HG02973 (cell line): ENCODE measurements around the gene SNAPC4.

ENCODE experiments used
- ATAC-seq: cut with Tn5 transposase; IDR thresholded peaks from one replicate; pipeline ENCODE4 v1.9.1; 2021; ENCODE audit warnings: moderate library complexity; ENCODE audit not compliant: unreplicated experiment

Gene SNAPC4

DNA sequence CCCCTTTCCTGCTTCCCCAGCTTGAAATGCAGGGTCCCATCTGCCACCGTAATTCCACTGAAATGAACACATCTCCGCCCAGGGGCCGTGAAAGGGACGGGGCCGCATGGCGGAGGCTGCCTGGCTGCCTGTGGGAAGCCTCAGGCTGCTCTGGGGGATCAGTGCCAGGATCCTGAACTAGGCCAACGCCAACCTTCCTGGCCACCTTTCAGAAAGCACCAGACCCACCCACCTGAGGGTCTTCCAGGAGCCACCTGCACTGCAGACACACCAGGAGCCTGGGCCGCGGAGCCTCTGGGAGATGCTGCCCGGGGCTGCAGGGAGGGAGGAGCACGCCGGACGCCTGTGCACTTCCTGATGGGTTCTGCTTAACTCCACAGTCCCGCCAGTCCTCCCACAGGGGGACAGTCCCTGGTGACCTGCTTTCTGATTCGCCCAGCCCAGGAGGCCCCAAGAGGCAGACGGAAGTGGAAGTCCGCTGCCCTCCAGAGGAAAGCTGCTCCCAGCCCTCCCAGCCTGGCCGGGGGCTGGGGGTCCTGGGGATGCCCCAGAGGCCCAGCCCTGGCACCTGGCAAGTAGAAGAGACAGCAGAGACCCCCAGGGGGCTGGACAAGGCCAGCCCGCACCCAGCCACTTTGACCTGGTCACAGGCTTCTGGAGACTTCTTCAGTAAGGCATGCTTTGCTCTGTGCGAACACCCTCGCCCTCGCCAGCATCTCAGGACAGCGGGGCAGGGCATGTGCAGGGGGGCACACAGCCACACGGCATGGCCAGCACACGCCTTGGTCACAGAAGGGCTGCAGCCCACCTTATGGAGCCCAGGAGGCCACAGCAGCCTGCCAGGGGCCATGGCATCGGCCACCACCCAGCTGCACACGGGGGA lies 26.4 kb downstream of the SNAPC4 start, which contains the start of gene CARD9:
CARD9 (minus strand) TSS at position 370 of the 883 bp plus-strand sequence. CDS start 1,591 bp downstream, outside the sequence.
- no peak for ATAC-seq

DNA sequence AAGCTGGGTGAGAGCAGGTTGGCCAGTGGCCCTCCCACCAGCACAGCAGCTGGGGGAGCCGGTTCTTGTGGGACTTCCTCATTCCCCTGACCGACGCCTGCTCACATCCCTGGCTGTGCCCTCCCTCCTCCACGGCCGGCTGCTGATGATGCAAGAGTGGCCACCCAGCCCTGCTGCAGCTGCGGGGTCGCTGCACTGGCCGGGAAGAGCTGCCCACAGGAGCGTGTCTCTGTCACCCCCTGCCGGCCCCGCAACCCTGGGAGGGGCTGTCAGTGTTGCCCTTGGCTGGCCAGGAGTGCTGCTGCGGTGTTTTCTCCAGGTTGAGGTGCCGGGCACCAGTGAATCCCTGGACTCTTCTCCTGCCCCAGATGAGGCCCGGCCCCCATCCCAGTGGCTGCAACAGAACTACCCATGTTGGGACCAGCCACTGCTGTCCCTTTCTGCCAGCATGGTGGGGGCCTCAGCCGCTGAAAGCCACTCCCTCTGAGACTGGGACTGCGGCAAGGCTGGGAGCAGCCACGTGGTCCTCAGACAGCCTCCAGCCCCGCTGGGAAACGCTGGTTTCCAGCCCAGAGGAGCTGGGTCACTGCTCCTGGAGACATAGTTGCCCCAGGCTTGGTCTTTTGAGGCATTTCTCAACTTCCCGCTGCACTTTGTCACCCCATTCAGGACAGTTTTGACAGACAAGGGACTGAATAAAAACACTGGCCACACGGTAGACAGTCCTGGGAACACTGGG lies 27.2 kb downstream of the SNAPC4 start:
- ATAC-seq, result no peak

DNA sequence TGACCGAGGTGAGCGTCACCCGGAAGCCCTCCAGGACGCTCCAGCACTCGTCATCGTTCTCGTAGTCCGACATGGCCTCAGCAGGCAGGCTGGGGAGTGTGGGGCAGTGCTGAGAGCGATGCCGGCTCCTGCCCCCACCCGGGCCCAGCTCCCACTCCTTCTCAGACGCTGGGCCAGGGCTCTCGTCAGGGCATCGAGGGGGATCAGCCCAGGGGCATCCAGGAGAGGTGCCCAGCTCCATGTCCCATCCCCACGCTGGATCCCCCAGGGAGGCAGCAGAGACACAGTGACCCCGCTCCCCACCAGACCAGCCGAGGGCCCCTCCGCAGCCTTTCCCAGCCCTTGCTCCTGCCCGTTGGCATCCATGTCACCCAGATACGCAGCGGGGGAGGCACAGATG lies 28.0 kb downstream of the SNAPC4 start:
- ATAC-seq, result no peak

DNA sequence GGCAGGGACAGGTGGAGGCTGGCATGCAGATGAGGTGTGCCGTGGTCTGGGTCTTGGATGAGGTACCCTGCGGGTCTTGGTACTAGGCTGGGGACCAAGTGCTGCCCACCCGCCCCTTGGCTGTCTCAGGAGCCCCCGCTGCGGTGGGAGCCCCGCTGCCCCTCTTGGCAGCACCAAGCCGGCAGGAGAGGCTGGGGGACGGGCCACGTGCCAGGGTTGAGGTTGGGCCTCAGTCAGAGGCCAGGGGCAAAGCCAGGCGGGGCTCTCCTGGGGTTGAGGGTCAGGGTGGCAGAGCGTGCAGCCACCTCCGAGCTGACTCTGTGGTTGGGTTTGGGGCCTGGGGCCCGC lies 28.5 kb downstream of the SNAPC4 start:
- no peak for ATAC-seq

DNA sequence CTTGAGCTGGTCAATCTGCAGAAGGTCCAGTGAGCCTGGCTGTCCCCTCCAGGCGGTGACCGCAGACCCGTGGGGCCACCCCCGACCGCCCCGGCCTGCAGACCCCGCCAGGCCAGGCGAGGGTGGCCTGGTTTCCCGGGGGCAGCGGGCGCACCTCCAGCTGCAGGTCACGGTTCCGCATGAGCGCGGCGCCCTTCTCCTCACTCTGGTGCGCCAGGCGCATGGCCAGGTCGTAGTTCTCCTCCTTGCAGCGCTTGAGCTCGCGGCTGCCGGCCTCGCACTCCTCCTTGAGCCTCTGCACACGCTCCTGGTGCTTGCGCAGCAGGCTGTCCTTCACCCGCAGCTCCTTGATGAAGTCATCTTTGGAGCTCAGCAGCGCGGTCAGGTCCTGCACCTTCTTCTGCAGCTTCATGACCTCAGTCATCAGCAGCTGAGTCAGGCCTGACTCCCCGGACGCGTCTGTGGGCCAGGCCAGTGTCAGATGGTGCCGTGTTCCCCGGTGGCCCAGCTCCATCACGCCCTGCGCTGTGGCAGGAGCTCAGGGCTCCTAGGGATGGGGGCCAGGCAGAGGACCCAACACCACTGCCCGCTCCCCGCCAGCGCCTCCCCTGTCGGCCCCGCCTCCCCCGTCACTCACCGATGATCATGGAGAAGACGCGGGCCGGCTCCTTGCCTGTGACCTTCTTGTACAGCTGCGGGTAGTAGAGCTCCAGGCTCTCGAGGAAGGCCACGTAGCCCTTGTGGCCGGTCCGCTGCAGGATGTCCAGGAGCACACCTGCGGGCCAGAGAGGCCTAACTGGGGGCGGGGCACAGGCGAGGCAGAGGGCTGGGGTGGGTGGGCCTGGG lies 29.1 kb downstream of the SNAPC4 start:
- ATAC-seq, result no peak

DNA sequence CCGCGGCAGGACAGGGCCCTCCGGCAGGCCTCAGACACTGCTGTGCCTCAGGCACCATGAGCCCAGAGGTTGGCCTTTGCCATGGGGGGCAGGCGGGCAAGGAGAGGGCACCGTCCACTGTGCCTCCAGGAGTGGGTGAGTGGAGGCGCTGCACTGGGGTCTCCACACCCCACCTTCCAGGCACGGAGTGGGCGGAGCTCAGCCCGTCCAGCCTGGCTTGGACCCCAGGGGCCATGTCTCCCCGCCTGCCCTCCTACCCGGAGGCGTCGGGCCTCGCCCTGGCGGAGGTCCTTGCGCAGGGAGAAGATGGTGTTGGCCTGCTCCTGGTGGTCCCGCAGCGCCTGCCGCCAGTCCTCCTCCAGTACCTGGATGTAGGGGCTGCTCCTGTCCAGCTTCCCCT lies 29.9 kb downstream of the SNAPC4 start:
- ATAC-seq, result no peak

DNA sequence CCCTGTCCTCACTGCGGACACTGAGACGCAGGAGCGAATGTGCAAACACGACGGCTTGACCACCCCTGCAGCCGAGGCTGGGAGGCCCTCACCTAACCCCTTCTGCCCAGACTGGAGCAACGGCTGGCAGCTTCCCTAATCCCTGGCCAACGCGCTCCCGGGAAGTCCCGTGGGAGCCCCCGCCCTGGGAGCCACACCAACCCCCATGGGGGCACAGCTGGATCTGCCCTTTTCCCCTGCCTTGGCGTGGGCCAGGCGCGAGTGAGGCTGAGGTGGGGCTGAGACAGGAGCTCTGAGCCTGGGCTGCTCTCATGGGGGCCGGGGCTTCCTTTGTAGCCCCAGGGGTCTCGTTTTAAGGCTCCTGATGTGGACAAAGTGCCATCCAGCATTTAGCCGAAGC lies 31.8 kb downstream of the SNAPC4 start:
- no peak for ATAC-seq

DNA sequence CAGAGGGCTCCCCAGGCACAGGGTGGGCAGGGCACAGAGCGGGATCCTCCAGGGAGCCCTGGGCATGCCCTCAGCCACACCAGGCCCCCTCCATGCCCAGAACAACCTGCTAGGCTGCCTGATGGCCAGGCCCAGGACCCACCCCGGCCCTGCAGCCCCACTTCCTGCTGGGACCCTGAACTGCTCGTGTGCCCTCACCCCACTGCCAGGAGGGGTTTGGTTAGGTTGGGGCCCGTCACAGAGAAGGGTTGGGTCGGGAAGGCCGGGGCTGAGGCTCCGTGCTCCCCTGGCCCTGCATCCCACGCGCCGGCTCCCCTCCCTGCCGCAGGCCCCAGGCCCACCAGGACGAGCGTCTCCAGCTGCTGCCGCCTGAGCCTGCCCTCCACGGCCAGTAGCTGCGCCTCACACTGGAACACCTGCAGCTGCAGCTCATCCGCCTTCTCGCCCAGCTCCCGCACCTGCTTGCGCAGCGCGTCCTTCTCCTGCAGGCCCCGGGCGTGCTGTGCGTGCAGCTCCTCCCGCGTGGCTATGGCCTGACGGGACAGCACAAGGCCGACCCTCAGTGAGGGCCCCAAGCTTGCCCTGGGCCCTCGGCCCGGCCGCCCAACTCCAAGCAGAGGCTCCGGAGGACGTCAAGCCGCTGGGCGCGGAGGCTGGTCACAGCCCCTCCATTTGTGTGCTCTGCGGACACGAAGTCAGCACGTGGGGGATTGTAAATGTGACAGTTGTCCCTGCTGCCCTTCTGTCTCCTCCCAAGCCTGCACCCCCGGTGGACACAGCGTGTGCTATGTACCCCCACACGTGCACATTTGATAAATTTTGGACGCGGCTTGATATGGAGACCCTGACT lies 32.4 kb downstream of the SNAPC4 start:
- ATAC-seq, result no peak

DNA sequence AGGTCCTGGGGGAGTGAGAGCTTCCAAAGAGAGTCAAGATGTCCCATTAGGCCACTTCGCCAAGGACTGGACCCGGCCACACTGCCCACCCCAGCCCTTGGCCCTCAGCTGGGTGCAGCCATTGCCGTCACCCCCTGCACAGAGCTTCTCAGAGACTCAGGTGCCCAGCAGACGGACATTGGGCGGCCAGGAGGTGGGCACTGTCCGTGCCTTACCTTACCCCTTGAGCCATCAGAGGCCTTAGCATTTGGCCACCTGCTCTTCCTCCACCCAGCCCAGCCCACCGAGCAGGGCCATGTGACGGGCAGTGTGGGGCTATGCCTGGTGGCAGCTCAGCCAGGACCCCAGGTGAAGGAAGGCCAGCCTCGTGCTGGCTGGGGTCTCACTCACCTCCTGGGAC lies 33.1 kb downstream of the SNAPC4 start:
- no peak for ATAC-seq

DNA sequence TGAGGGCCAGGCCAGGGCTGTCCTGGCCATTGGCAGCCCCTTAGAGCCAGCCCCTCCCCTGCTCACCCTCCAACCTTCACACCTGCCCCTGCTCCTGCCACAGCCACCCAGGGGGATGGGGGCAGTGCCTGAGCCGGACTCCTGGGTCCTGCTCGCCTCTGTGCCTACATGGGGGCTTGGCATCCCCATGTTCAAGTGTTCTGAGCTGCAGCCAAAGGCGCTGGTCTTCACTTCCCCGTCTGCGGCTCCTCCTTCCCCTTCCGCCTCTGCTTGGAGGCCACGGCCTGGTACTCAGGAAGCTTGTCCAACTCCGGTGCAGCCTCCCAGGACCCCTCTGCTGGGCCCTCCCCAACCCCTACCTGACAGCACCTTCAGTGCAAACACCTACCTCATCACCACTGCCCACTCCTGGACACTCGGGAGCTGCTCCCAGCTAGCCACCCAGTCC lies 34.2 kb downstream of the SNAPC4 start:
- no peak for ATAC-seq

DNA sequence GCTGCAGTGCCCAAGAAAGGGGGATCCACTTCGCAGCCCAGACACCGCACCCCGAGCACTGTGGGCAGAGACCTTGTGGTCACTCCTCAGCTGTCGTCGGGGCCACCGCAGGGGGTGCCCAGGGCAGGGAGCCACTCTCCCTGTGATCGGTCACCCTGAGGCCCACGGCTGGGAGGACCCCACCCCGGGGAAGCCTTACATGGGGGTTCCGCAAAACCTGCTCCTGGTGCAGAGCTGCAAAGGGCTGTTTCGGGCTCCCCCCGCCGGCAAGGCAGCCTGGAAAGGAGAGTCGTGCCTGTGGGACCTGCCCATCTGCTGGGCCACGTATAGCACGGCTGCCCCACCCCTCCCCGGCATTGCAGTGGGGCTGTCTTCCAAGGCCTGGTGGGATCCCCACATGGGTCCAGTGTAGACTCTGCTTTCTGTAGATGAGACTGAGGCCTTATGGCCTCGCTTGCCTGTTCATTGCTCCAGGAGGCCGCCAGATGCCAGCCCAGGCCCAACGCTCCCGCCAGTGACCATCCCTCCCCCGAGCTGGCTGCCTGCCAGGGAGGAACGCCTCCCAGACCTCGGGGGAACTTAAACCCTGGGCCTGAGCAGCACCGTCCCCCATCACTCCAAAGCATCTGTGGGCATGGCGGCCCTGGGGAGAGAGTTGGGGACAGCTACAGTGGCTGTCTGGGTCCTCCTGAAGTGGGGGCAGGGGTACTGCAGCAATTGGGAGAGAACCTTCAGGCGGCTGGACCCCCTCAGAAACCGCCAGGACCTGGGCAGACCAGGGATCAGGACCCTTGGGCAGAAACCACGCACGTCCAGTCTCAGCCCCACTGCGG lies 34.8 kb downstream of the SNAPC4 start:
- no peak for ATAC-seq

DNA sequence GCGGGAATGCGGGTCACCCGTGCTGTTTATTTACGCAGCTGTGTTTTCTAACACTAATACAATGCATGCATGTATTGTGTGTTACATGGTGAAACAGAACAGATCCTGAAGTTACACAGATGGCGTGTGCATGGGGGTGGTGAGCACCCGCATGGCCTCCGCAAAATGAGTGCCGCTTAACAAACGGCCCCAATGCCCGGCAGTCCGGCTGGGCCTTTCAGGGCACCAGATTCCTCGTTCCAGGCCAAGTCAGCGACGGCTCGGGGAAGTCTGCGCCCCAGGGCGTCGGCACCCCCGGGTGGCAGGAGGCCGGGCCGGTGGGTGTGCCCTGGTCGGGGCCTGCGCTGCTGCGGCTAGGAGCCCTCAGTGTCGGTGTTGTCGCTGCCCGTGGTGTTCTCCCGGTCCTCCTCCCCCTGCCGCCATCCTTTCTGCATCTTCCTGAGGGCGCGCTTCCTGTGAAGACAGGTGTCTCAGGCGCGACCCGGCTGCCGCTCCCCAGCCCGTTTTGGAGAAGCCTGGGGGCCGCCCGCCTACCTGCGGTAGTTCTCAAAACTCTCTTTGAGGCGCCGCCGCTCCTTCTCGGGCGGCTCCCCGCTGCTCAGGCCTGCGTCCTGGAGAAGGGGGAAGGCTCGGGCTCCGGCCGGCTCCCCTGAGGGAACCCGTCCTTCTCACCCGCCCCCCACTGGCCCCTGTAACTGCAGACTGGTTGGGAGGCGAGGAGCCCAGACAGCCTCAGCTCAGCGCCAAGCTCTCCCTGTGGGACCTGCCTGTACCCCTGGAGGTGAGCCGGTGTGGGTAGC lies 35.8 kb downstream of the SNAPC4 start:
- peak; percentile 2 for ATAC-seq

DNA sequence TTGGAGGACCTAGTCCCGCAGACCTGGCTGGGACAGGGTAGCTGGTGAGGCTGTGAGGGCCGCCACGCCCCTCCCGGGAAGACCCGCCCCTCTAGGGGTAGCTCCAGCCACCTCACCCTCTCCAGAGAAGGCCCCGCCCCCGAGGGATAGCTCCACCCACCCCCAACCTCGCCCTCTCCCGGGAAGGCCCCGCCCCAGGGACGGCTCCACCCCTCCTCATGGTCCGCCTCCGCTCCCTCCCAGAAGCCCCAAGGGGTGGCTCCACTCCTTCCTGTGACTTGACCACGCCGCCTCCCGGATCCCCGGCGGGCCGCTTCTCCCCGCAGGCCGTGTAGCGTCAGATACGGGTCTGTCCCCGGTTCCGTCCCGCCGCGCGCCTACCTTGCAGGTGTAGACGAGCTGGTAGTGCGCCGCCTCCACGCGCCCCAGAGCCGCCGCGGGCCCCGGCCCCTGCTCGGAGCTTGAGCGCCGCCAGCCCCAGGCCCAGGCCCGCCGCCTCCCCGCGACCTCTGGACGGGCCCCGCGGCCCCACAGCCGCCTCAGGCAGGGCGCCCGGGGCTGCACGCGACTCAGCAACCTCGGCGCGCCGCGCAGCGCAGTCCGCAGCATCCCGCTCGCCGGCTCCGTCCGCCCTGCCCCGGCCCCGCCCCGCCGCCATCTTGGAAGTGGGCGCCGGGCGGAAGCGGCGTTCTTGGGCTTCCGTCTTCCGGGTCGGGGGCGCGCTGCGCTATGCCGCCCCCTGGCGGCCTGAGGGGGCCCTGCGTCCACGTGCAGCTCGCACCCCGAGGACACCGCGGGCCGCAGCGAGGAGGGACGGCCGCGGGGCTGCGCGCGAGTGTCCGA lies 36.6 kb downstream of the SNAPC4 start, which contains the start of gene DNLZ:
DNLZ (minus strand) TSS at position 639 of the 843 bp plus-strand sequence; CDS start at position 609, 30 bp downstream.
- peak; percentile 59 for ATAC-seq

DNA sequence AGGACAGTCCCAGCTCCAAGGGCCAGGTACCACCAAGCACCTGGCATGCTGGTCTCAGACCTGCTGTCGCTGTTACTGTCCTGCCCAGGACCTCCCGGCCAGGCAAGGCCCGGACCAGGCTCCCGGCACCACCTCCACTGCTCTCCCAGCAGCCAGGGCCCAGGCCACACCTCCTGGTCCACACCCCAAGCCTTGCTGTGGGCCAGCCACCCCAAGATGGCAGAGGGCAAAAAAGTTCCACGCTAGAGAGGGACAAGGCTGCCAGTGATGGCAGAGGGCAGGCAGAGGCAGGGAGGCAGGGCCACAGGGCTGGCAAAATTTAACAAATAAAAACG lies 37.6 kb downstream of the SNAPC4 start:
- no peak for ATAC-seq

DNA sequence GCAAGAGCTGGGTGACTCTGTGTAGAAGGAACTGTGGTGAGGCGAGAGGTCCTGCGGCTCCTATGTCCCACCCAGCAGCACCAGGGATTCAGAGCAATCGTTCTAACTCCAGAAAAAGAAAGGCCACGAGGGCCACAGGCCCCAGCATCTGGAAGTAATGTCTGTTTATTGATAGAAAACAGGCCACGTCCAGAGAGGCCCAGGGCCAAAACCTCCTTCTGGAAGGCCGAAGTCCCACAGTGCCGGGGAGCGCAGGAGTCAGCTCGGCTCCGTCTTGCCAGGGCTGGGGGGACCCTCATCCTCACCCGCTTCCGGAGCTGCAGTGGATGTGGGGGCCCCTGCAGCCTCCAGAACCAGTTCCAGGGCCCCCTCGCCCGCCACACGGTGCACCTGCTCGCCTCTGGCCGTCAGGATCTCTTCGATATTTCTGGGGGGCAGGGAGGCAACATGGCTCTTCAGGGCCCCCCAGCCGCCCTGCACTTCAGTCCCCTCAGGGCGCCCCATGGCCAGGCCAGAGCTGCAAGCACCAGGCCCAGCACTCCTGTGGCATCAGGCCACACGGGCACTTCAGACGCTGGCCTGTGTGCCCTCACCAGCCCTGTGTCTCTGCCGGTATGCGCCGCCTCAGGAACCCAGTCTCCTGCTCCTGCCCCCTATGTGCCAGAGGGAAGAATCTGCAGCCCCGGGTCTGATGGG lies 38.1 kb downstream of the SNAPC4 start:
- no peak for ATAC-seq

DNA sequence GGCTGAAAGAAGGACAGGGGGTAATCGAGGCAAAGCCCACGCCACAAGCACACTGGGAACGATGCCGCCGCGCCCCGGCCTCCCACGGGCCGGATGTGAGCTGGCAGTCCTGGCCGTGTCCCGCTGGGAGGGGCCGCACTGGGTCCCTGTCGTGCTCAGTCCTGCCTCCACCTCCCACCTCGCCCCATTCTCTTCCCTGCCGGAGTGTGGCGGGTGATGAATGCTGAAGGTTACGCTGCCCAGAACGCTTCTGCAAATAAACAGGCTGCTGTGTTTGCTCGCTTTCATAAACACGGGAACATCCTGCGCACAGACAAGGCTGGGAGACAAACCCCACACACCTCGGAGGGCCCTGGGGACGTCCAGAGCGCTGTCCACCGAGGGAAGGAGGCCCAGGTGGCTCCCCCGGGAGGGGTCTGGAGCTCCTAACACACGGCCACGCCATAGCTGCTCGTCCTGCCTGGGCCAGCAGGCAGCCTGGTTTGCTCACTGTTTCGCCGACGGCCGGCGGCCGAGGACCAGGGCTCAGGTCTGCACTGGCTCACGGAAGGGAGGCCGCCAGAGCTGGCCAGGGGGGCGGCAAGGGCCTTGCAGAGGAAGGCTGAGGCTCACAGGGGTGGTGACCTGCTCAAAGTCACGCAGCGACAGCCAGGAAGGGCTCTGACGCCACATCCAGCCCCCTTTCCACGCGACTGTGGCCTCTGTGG lies 38.8 kb downstream of the SNAPC4 start:
- ATAC-seq, result no peak
